SU-DHL-6 (cell line): ENCODE results near the gene COL16A1.

ENCODE experiments used
- H2AFZ ChIP-seq: fragments of 200-600 bp; sonication (generic); 2 replicates; pipeline ENCODE4 v1.6.1; 2014; ENCODE audit warnings: low read depth, mild to moderate bottlenecking, moderate library complexity, mixed read lengths, antibody characterized with exemption, low read length; ENCODE audit not compliant: severe bottlenecking
- H3F3A ChIP-seq: fragments of 200-600 bp; shearing (Covaris generic); 2 replicates; pipeline ENCODE4 v1.6.0; 2016; ENCODE audit warnings: antibody characterized with exemption, mild to moderate bottlenecking; ENCODE audit not compliant: insufficient read depth
- H3K27ac ChIP-seq: fragments of 200-600 bp; sonication (generic); 2 replicates; pipeline ENCODE4 v1.5.1; 2016; ENCODE audit warnings: low read depth, mild to moderate bottlenecking, low read length, moderate library complexity, mixed read lengths
- H3K27me3 ChIP-seq: fragments of 200-600 bp; sonication (generic), shearing (Covaris generic); 2 replicates; pipeline ENCODE4 v1.6.0; 2014; ENCODE audit warnings: mild to moderate bottlenecking, low read length
- H3K36me3 ChIP-seq: fragments of 200-600 bp; sonication (generic); 2 replicates; pipeline ENCODE4 v1.6.1; 2014; ENCODE audit warnings: mild to moderate bottlenecking, low read length, mixed read lengths
- H3K4me2 ChIP-seq: fragments of 300-600, 200-600 bp; shearing (Covaris generic), sonication (generic); 2 replicates; pipeline ENCODE4 v1.6.0; 2014; ENCODE audit warnings: low read length, low read depth, mild to moderate bottlenecking; ENCODE audit not compliant: poor library complexity, severe bottlenecking
- H3K4me3 ChIP-seq: fragments of 200-600 bp; sonication (generic); 2 replicates; pipeline ENCODE4 v1.5.1; 2014; ENCODE audit warnings: antibody characterized with exemption, low read length, mild to moderate bottlenecking, mixed read lengths; ENCODE audit not compliant: insufficient read depth, poor library complexity, severe bottlenecking
- H3K79me2 ChIP-seq: fragments of 200-600 bp; sonication (generic); 2 replicates; pipeline ENCODE4 v1.6.1; 2014; ENCODE audit warnings: mild to moderate bottlenecking, low read length, moderate library complexity; ENCODE audit not compliant: insufficient read depth
- H3K9ac ChIP-seq: fragments of 200-600 bp; sonication (generic); 2 replicates; pipeline ENCODE4 v1.7.0; 2014; ENCODE audit warnings: mild to moderate bottlenecking, low read length
- H3K9me2 ChIP-seq: fragments of 200-600 bp; sonication (generic); replicated peaks from 2 replicates; pipeline ENCODE4 v1.6.1; 2014; ENCODE audit warnings: low read length; ENCODE audit not compliant: insufficient read depth
- H3K9me3 ChIP-seq: fragments of 200-600 bp; sonication (generic); 2 replicates; pipeline ENCODE4 v1.6.1; 2014; ENCODE audit warnings: low read length, mixed read lengths; ENCODE audit not compliant: insufficient read depth
- H4K20me1 ChIP-seq: fragments of 200-600 bp; sonication (generic); 2 replicates; pipeline ENCODE4 v1.6.1; 2014; ENCODE audit warnings: low read depth, mild to moderate bottlenecking, antibody characterized with exemption, low read length, moderate library complexity, mixed read lengths
- EZH2phosphoT487 ChIP-seq: fragments of 200-600 bp; sonication (generic), shearing (Covaris generic); conservative IDR thresholded peaks from 2 replicates; pipeline ENCODE4 v1.6.1; 2018; ENCODE audit warnings: mild to moderate bottlenecking, antibody characterized with exemption, low read length, moderate library complexity, mixed read lengths
- TF ChIP-seq, protein P1 (sequence below): fragments of 200-600 bp; sonication (generic); IDR thresholded peaks from one replicate; pipeline ENCODE4 v1.5.1; 2017; ENCODE audit warnings: antibody characterized with exemption, mild to moderate bottlenecking, low read length, moderate library complexity; ENCODE audit not compliant: insufficient read depth, poor library complexity, severe bottlenecking

COL16A1 gene

DNA sequence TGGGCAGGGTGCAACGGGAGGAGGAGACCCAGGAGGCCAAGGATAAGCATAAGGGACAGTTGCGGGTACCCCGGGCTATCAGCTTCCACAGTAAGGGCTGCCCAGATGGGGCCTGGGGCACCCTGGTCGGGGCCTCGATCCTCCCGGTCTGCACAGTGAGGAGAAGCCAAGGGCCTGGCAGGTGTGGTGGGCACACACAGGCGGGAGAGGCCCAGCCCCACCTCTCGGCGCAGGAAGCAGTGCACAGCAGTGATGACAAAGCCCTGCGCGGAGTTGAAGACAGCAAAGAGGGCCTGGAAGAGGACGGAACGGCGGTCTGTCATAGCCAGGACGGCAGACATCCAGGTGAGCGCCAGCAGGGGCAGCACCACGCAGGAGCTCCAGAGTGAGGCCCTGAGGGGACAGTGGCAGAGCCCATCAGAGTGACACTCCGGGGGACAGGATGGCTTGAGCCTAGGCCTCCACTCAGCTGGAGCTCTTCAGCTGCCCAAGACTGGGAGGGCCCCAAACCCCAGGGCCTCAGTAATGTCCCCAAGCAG lies 29.0 kb upstream of the COL16A1 start:
- H3K79me2 ChIP-seq = no peaks in the 10 kb centered on the region
- H3K27me3 ChIP-seq = no peaks in the 10 kb centered on the region
- H3K27ac ChIP-seq = no peak overlapping the region
- H3K9me3 ChIP-seq = no peaks in the 10 kb centered on the region
- no peak overlapping the region for H3K9ac ChIP-seq
- H3K36me3 ChIP-seq = no peaks in the 10 kb centered on the region
- no peaks in the 10 kb centered on the region for H3F3A ChIP-seq
- no peaks in the 10 kb centered on the region for H3K9me2 ChIP-seq
- no peak overlapping the region for H3K4me3 ChIP-seq
- no peak overlapping the region for H3K4me2 ChIP-seq
- H4K20me1 ChIP-seq = no peaks in the 10 kb centered on the region
- TF ChIP-seq EZH2phosphoT487 = no peak
- TF ChIP-seq, protein P1, sequence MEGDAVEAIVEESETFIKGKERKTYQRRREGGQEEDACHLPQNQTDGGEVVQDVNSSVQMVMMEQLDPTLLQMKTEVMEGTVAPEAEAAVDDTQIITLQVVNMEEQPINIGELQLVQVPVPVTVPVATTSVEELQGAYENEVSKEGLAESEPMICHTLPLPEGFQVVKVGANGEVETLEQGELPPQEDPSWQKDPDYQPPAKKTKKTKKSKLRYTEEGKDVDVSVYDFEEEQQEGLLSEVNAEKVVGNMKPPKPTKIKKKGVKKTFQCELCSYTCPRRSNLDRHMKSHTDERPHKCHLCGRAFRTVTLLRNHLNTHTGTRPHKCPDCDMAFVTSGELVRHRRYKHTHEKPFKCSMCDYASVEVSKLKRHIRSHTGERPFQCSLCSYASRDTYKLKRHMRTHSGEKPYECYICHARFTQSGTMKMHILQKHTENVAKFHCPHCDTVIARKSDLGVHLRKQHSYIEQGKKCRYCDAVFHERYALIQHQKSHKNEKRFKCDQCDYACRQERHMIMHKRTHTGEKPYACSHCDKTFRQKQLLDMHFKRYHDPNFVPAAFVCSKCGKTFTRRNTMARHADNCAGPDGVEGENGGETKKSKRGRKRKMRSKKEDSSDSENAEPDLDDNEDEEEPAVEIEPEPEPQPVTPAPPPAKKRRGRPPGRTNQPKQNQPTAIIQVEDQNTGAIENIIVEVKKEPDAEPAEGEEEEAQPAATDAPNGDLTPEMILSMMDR = no peak
- H2AFZ ChIP-seq = no peak overlapping the region

DNA sequence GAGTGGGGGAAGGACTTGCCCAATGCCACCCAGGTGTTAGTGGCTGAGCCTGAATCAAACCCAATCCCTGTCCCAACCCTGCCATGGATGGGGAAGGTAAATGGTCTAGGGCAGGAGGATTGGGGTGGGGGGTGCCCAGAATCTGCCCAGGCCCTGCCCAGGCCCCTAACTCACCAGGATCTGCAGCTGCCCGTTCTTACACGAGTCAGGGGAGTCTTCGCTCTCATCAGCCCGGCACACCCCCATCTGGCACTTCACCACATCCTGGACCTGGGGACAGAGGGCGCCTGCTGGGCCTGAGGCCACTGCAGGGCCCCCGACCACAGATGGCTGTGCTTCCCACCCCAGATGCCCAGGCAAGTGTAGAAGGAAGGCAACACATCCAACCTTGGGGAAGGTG lies 28.5 kb upstream of the COL16A1 start:
- no peak overlapping the region for H3K4me3 ChIP-seq
- H3K4me2 ChIP-seq = no peak overlapping the region
- no peak overlapping the region for H2AFZ ChIP-seq
- no peaks in the 10 kb centered on the region for H3K79me2 ChIP-seq
- no peak overlapping the region for H3K9ac ChIP-seq
- no peaks in the 10 kb centered on the region for H4K20me1 ChIP-seq
- no peak overlapping the region for H3K27ac ChIP-seq
- H3F3A ChIP-seq = no peaks in the 10 kb centered on the region
- H3K9me2 ChIP-seq = no peaks in the 10 kb centered on the region
- H3K27me3 ChIP-seq = no peaks in the 10 kb centered on the region
- H3K9me3 ChIP-seq = no peaks in the 10 kb centered on the region
- no peak for TF ChIP-seq EZH2phosphoT487
- TF ChIP-seq, protein P1 = no peak
- H3K36me3 ChIP-seq = no peaks in the 10 kb centered on the region

DNA sequence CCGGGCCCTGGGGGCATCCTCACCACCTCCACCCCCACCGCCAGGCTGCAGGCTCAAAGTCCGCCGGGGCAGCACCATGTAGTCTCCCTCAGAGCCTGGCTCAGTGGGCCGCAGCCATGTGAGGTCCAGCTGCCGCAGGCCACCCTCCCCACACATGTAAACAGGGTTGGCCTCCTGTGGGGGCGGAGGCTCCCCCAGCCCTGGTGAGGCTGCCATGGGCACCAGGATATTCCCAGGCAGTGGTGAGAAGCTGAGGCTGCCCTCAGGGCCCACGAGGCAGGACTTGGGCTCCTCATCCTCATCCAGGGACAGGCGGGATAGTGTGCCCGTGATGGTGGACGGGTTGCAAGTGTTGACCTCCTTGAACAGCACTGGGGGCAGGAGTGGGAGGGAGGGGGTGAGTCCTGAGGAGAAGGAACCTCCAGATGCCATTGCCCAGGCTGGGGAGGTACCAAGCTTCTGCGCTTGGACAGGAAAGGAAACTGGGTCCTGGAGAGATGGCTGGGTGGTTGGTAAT lies 27.3 kb upstream of the COL16A1 start:
- Histone ChIP-seq H3K27me3 (no peaks in the 10 kb centered on the region), H3K9ac (no peak overlapping the region), H4K20me1 (no peaks in the 10 kb centered on the region), H2AFZ (no peak overlapping the region), H3F3A (no peaks in the 10 kb centered on the region), H3K79me2 (no peaks in the 10 kb centered on the region), H3K4me3 (no peak overlapping the region), H3K9me2 (no peaks in the 10 kb centered on the region), H3K4me2 (no peak overlapping the region), H3K36me3 (no peaks in the 10 kb centered on the region), H3K27ac (no peak overlapping the region), H3K9me3 (no peaks in the 10 kb centered on the region)
- no peak for TF ChIP-seq EZH2phosphoT487
- TF ChIP-seq, protein P1 = no peak
